Spleen (tissue), 7 donors: ENCODE measurements around the gene SLC38A3.
A peak's percentile ranks its signal among the peaks of the same experiment; 100 is the strongest.

ENCODE experiments used
- POLR2A ChIP-seq, 3 donors: fragments of 450-650 bp; IDR thresholded peaks; one replicate each; pipeline ENCODE4 v1.5.1; 2017; ENCODE audit warnings: antibody characterized with exemption in 3 of 3, mild to moderate bottlenecking in 1 of 3
- POLR2AphosphoS5 ChIP-seq, 3 donors: sonication (generic); formaldehyde crosslinking; IDR thresholded peaks; one replicate each; pipeline ENCODE4 v1.5.1; 2017; ENCODE audit warnings: antibody characterized with exemption in 3 of 3
- TF ChIP-seq, protein P1 (sequence below), 11 experiments: fragments of 200-600 bp in 7 of 11; fragments of 450-650 bp in 4 of 11; sonication (generic) in 4 of 11; IDR thresholded peaks in 8 of 11; conservative IDR thresholded peaks in 3 of 11; 1 replicate in 7 of 11; 2 replicates in 4 of 11; pipeline versions ENCODE4 v1.4.0 to v1.8.0; 2016 to 2021; ENCODE audit warnings: antibody characterized with exemption in 11 of 11, inconsistent platforms in 4 of 11, mild to moderate bottlenecking in 1 of 11
- donor health status: DM: no; HTN: no; CAD: no; lungs with moderate emphysema.
- donor health status: DM: no; HTN: no; CAD: no.
- donor health status: DM: no; HTN: no; CAD: no.

DNA sequence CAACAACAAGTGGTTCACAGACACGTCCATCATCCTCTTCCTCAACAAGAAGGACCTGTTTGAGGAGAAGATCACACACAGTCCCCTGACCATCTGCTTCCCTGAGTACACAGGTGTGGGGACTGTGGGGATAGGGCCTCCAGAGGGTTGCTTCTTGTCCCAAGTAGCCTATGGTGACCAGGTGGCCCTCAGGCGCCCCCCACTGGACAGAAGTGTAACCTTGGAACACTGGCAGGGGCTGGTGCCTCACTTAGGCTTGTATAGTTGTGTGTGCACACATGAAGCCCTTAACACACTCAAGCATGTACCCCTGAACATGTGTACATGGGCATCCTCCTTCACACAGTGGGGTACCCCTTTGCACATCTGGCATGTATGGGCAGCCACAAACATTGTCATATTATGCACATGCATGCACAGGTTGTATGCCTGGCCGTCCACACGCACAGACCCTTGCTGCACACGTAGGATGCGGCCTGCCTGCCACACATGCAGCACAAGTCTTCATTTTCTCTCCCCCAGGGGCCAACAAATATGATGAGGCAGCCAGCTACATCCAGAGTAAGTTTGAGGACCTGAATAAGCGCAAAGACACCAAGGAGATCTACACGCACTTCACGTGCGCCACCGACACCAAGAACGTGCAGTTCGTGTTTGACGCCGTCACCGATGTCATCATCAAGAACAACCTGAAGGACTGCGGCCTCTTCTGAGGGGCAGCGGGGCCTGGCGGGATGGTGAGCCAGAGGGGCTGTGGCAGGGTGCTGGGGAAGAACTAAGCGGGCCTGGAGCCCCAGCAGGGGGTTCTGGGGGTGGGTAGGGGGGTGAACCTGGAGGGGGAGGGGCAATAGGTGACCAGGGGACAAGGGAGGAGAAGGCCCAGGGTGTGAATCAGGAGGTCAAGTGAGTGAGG, 52.2 kb downstream of the SLC38A3 start:
- TF ChIP-seq, protein P1, sequence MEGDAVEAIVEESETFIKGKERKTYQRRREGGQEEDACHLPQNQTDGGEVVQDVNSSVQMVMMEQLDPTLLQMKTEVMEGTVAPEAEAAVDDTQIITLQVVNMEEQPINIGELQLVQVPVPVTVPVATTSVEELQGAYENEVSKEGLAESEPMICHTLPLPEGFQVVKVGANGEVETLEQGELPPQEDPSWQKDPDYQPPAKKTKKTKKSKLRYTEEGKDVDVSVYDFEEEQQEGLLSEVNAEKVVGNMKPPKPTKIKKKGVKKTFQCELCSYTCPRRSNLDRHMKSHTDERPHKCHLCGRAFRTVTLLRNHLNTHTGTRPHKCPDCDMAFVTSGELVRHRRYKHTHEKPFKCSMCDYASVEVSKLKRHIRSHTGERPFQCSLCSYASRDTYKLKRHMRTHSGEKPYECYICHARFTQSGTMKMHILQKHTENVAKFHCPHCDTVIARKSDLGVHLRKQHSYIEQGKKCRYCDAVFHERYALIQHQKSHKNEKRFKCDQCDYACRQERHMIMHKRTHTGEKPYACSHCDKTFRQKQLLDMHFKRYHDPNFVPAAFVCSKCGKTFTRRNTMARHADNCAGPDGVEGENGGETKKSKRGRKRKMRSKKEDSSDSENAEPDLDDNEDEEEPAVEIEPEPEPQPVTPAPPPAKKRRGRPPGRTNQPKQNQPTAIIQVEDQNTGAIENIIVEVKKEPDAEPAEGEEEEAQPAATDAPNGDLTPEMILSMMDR (IDR thresholded peaks at IDR 0.05 in 8 of 11, conservative IDR thresholded peaks at IDR 0.05 in 3 of 11), result peak in 9 of 11 experiments; percentile 16 to 68 (median 50)
- no peak for TF ChIP-seq POLR2A (IDR thresholded peaks at IDR 0.05)
- peak in 1 of 3 donors; percentile 65 for TF ChIP-seq POLR2AphosphoS5 (IDR thresholded peaks at IDR 0.05)
